ENCODE data around the gene TESK1.
"Not testable (repeated sequence)": the region's sequence is repeated elsewhere in the genome, so short reads cannot be mapped to it uniquely, and the experiment has no call there.

TESK1 gene

DNA sequence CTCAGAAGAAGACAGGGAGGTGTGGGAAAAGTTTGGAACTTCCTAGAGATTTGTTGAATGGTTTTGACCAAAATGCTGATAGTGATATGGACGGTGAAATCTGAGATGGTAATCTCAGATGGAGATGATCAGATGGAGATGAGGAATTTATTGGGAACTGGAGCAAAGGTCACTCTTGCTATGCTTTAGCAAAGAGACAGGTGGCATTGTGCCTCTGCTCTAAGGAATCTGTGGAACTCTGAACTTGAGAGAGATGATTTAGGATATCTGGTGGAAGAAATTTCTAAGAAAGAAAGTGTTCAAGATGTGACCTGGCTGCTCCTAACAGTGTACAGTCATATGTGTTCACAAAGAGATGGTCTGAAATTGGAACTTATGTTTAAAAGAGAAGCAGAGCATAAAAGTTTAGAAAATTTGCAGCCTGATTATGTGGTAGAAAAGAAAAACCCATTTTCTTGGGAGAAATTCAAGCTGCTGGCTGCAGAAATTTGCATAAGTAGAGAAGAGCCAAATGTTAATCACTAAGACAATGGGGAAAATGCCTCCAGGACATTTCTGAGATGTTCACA, 25.3 kb upstream of the TESK1 start:
- DNase-seq (ENCODE audit: low spot score), result not testable (repeated sequence)

DNA sequence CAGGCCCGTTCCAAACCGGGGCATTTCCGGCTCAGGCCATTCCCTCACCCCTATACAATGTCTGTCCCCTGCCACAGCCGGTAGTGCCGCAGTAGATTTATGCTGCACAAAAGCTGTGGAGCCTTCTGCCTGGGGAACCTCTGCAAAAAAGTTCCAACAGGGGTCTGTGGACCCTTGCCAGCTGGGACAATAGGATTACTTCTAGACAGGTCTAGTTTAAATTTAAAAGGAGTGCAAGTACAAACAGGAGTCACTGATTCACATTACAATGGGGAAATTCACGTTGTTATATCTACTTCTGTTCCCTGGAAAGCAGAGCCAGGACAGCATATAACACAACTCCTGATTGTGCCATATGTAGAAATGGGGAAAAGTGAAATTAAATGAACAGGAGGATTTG, 21.5 kb upstream of the TESK1 start:
- DNase-seq (ENCODE audit: low spot score), result not testable (repeated sequence)

DNA sequence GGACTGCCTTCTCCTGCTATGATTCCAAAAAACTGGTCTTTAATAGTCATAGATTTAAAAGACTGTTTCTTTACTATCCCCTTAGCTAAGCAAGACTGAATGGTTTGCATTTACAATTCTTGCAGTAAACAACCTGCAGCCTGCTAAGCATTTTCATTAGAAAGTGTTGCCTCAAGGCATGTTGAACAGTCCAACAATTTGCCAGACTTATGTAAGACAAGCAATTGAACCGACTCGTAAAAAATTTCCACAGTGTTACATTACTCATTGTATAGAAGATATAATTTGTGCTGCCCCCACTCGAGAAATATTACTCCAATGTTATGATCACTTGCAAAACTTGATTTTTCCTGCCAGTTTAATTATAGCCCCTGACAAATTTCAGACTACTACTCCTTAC, 20.4 kb upstream of the TESK1 start:
- DNase-seq (ENCODE audit: low spot score), result not testable (repeated sequence)

DNA sequence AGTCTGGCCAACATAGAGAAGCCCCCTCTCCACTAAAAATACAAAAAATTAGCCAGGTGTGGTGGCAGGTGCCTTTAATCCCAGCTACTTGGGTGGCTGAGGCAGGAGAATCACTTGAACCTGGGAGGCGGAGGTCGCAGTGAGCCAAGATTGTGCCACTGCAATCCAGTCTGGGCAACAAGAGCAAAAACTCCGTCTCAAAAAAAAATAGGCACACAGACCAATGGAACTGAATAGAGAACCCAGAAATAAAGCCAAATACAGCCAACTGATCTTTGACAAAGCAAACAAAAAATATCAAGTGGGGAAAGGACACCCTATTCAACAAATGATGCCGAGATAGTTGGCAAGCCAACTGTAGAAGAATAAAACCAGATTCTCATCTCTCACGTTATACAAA, 16.6 kb upstream of the TESK1 start:
- DNase-seq (ENCODE audit: low spot score), result not testable (repeated sequence)

DNA sequence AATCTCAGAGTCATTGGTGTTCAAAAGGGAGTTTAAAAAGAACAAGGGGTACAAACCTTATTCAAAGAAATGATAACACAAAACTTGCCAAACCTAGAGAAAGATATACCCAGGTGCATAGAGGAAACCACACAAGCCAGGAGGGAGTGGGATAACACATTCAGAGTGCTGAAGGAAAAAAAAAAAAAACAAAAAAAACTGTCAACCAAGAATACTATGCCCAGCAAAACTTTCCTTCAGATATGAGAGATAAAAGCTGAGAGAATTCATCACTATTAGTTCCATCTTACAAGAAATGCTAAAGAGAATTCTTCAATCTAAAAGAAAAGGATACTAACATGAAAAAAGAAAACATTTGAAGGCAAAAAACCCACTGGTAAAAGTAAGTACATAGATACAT, 11.5 kb upstream of the TESK1 start:
- no peak for DNase-seq (ENCODE audit: low spot score)

DNA sequence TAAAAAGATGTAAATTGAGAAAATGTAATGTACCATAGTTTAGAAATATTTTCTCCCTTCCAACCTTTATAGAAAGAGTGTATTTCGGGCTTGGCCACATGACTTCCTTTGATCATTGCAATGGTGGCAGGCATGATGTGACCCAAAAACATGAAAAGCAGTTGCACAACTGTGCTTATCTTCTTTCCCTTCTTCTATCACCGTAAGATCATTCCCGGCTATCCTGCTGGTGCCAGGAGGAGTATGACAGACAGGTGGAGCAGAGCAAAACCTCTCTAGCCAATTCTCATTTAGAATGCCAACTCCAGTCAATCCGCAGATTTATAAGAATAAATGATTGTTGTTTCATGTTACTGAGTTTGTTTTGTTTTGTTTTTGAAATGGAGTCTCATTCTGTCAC, 10.6 kb upstream of the TESK1 start:
- no peak for DNase-seq (ENCODE audit: low spot score)

DNA sequence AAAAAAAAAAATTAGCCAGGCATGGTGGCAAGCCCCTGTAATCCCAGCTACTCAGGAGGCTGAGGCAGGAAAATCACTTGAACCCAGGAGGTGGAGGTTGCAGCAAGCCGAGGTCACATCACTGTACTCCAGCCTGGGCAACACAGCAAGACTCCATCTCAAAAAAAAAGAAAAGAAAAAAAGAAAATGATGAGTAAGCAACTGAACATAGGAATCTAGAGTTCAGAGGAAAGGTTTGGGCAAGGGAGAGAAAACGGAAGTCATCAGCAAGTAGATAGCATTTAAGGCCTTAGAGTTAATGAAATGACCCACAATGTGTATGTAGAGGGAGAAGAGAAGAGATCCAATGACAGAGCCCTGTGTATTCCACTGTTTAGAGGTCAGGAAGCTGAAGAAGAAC, 8.2 kb upstream of the TESK1 start:
- not testable (repeated sequence) for DNase-seq (ENCODE audit: low spot score)

DNA sequence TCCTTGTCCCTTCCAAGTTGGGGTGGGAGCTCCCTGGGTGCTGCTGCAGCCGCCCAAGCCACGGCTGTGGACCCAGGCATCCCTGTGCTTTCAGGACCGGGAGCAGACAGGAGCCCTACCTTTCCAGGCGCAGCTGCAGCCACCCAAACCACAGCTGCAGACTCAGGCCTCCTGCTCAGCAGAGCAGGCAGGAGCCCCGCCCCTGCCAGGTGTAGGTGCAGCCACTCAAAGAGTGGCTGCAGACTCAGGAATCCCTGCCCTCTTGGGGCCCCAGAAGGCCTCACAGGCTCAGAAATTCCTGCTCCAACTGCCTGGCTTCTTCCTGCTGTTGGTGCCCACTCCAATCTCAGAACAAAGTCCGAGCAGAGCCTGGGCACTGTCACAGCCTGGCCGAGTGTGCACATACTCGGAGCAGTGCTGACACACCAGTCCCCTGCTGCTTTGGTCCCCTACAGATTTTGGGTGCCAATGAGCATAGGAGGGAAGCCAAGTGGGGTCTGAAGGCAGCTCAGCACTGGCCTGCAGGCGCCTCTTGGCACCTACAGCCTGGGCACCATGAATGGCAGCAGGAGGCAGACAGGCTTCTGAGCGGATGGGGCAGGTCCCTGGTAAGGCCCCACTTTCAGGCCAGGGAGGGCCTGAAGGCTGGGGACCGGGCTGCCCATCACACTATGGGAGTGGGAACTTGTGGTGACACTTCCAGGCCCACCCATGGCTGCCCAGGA, 6.0 kb upstream of the TESK1 start:
- DNase-seq (ENCODE audit: low spot score), result no peak

DNA sequence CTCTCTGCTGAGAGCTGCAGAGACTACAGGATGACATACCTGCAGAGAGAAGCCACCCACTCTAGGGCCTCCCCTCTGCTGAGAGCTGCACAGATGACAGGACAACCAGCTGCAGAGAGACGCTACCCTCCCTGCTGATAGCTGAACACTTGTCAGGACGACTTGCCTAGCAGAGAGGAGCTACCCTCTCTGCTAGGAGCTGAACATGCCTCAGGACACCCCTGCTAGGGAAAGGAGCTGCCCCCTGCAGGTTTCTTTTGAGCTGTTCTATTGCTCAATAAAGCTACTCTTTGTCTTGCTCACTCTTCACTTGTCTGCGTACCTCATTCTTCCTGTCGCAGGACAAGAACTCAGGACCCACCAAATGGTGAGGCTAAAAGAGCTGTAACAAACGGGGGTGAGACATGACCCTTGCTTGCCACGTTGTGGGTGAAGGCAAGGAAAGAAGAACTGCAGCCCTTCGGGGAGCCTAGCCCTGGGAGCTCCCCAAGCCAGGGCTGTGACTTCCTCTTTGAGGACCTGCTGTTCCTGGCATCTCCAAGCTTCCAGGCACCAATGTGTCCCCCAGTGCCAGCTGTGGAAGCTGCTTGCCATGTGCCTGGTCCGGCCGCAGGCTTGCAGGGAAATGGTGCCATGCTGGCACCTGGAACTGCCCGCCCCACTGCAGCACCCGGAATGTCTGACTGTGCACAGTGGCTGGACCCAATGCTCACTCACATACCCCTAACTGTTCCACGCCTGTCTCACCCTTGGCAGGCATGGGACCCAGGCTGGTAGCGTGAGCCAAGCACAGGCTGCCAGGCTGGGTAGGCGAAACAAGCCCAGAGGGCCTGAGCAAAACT, 5.1 kb upstream of the TESK1 start:
- no peak for DNase-seq (ENCODE audit: low spot score)

DNA sequence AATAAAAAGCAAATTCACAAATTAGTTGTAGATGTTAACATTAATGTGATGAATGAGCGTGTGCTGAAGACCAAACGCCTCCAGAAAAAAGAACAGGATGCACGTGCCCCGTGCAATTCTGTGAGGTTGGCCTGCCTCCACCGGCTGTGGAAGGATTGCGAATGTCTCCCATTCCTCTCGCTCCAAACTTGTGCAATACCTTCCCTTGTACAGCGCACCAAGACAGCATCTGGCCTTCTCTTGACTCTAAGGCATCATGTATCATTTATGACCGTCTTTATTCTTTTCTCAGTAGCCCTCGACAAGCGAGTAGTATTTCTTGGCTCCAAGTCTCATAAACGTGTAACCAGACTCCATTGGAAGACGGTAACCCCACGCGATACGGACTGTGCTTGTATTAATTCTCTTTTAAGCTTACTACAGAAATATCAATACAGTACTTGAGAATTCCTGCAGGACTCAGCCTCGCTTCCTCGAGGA, 1.5 kb upstream of the TESK1 start:
- DNase-seq (ENCODE audit: low spot score), result no peak

DNA sequence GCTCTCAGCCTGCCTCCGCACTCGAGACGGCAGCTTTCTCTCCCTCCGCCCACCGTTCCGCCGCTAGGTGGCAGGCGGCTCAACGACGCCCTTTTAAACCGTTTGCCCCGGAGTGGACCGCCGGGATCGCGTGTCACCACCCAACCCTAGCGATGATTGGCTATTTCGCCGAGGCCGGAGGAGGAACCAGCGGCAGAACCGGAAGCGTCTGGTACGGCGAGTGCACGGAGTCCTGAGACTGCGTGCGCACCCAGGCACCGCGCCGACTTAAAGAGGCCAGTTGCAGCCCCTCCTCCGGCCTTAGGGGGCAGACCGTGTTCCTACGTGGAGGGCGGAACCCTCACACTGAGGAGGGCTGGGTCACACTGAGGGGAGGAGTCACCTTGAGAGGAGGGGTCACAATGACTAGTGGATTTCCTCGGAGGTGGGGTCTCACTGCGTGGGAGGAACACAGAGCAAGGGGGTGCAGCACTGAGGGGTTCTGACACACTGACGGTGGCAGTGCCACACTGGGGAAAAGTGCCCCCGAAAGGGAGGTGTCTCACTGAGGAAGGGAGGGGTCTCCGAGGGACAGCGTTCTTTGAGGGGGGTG, 980 bp upstream of the TESK1 start:
- peak; percentile 100 for DNase-seq (ENCODE audit: low spot score)

DNA sequence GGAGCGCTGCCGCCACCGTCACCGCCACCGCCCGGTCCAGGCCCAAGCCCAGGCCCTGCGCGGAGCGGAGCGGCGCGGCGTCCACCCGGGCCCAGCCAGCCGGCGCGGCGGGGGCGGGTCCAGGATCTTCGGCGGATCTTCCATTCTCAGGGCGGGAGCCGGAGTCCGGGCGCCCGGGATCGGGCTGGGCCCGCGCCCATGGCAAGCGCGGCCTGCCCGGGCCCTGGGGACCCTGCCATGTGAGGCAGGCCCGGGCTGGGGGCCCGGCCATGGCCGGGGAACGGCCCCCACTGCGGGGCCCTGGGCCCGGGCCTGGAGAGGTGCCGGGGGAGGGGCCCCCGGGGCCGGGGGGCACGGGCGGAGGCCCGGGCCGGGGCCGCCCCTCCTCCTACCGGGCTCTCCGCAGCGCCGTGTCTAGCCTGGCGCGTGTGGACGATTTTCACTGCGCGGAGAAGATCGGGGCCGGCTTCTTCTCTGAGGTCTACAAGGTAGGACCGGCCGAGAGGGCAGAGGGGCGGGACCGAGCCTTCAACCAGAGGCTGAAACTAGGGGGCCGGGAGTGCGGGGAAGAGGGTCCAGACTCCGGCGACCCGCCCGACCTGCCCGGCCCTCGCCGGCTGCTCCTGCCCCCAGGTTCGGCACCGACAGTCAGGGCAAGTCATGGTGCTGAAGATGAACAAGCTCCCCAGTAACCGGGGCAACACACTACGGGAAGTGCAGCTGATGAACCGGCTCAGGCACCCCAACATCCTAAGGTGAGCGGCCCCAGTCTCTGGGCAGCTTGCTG, 482 bp downstream of the TESK1 start:
- peak; percentile 29 for DNase-seq (ENCODE audit: low spot score)

DNA sequence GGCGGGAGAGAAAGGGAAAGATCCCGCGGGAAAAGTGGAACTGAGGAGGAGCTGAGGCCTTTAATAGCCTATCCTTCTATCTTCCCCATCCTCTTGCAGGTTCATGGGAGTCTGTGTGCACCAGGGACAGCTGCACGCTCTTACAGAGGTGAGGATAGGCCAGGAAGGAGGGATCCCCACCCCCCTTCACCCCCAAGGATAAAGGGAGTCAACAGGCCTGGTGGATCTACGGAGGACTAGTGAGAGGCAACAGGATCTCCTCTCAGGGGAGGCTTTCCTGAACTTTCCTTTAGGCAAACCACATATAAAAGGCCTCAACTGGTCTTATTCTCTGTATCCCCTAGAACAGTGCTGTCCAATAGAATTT, 1.1 kb downstream of the TESK1 start:
- DNase-seq (ENCODE audit: low spot score), result no peak

DNA sequence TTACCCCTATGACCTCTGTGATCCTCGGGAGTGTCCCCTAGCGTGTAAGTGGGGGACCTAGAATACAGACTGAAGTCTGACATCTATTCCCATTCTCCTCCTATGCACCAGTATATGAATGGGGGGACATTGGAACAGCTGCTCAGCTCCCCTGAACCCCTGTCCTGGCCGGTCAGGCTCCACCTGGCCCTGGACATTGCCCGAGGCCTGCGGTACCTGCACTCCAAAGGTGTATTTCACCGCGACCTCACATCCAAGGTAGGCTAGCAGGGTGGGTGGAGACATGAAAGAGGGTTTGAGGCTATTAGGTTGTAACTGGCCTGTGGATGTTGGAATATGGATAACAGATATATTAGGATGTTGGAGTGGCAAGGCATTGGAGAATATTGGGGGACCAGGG, 1.7 kb downstream of the TESK1 start:
- DNase-seq (ENCODE audit: low spot score), result no peak

DNA sequence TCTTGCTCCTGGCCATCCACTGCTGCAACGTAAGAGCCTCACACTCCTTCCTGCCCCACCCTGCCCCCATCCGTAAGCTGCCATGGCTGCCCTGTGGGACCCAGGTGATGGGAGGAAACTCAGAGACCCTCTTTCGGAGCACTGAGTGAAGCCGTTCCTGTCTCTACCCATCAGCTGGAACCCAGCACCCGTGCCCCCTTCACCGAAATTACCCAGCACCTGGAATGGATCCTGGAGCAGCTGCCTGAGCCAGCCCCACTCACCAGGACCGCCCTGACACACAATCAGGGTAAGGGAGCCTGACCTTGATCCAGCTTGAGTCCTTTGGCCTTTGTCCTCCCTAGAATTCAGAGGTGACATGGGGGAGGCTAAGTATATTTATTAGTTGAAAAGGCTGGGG, 3.2 kb downstream of the TESK1 start:
- no peak for DNase-seq (ENCODE audit: low spot score)

DNA sequence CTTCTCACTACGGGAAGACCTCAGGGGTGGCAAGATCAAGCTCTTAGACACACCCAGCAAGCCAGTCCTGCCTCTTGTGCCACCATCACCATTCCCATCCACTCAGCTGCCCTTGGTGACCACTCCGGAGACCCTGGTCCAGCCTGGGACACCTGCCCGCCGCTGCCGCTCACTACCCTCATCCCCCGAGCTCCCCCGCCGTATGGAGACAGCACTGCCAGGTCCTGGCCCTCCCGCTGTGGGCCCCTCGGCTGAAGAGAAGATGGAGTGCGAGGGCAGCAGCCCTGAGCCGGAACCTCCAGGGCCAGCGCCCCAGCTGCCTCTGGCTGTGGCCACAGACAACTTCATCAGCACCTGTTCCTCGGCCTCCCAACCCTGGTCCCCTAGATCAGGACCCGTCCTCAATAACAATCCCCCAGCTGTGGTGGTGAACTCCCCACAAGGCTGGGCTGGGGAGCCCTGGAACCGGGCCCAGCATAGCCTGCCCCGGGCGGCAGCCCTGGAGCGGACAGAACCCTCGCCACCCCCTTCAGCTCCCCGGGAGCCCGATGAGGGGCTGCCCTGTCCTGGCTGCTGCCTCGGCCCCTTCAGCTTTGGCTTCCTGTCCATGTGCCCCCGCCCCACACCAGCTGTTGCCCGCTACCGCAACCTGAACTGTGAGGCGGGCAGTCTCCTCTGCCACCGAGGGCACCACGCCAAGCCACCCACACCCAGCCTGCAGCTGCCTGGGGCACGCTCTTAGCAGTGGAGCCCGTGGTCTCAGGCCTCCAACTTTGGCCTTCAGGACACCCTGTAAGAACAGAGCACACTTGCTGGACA, 4.1 kb downstream of the TESK1 start:
- no peak for DNase-seq (ENCODE audit: low spot score)

DNA sequence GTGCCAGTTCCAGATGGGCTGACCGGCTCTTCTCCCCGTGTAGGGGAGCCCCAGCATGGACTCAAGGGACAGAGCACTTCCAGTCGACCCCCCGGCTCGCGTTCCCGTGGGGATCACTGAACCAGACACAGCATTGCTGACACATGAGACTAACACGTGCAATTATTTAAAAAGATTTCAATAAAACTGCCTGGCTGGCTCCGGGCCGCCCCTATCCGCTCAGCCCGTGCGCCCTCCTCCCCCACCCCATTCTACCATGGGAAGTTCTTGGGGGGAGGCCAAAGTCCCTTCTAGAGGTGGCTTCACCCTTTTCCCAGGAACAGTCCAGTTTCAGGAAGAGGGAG, 4.7 kb downstream of the TESK1 start:
- no peak for DNase-seq (ENCODE audit: low spot score)

DNA sequence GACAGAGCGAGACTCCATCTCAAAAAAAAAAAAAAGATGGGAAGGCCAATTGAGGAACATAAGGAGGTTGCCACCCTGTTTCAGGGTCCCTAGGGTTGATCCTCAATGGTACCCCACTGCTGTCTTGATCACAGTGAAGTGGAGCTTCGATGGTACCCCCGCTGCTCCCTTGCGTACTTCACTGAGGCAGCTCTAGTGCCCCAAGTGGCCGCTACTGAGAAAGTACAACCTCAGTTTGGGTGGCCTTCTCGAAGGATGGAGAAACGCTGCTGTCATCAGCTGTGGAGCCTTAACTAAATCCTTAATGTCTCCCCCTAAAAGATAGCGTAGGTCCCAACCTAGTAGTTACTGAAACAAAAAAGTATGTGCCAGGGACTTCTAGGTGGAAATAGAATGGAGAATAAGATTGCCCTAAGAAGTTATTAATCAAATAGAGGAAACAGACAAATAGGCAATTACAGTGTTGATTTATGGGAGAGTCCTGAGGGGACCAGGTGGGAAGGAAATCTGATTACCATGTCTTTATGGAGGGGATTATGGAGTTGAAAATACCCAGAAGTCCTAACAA, 6.3 kb downstream of the TESK1 start:
- peak; percentile 66 for DNase-seq (ENCODE audit: low spot score)

DNA sequence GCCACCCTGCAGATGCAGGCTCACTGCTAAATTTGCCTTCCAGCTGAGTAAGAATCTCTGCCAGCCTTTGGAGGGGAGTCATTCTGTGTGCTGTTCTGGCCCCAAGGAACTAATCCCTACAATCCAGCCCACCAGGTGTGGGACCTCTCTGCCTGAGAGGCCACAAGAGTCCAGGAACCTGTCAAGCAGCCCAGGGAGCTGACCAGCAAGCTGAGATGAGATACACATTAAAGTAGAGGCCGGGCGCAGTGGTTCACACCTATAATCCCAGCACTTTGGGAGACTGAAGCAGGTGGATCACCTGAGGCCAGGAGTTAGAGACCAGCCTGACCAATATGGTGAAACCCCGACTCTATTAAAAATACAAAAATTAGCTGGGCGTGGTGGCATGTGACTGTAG, 7.0 kb downstream of the TESK1 start:
- DNase-seq (ENCODE audit: low spot score), result not testable (repeated sequence)

DNA sequence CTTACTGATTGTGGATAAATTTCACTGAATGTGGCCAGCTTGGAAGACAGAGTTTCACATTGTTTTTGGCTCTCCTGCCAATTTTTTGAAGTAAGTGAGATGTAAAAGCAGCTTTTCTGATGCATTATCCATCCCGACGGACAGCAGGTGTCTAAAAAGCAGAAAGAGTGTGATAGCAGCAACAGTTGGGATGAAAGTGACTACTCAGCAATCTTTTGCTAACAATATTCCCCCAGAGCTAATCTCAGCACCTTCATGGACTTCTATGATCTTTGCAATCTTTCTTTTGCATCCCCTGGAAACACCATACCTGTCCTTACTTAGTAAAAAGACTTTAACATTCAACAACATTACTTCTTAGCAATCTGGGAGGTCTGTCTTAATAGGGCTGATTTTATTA, 7.8 kb downstream of the TESK1 start:
- DNase-seq (ENCODE audit: low spot score), result no peak

All from CD4-positive, alpha-beta T cell treated with Interleukin-15 for 4 hours (primary cell).